Superior temporal gyrus (tissue), 1 donor: ENCODE data around the gene PSMB11.
"Not testable (repeated sequence)": the region's sequence is repeated elsewhere in the genome, so short reads cannot be mapped to it uniquely, and the experiment has no call there.

Source experiments
- DNase-seq: peaks from one replicate; pipeline ENCODE4 v3.0.0-alpha.2; 2016; ENCODE audit errors: extremely low spot score

PSMB11 gene

GRCh38 chr14:23042162-23042965 is at the start of gene PSMB11:
Gene PSMB11, plus strand, starts transcription at chr14:23042212. Its CDS starts 14 bp downstream, at chr14:23042226.
- no peak for DNase-seq

GRCh38 chr14:22993517-22993916 is 48.5 kb upstream of the PSMB11 start:
- no peak for DNase-seq

GRCh38 chr14:22994762-22995275 is 47.2 kb upstream of the PSMB11 start:
- peak; percentile 33 for DNase-seq

- DNase-seq: no peak
These were observed 46.0 kb upstream of the PSMB11 start for GRCh38 chr14:22995889-22996625.

- peak; percentile 28 for DNase-seq
These were observed 45.0 kb upstream of the PSMB11 start for GRCh38 chr14:22996768-22997654.

GRCh38 chr14:22997676-22998323 is 44.2 kb upstream of the PSMB11 start:
- DNase-seq: no peak

GRCh38 chr14:22998329-22999012 is 43.5 kb upstream of the PSMB11 start:
- no peak for DNase-seq

GRCh38 chr14:23000860-23001259 is 41.2 kb upstream of the PSMB11 start:
- DNase-seq: no peak

GRCh38 chr14:23002592-23002991 is 39.4 kb upstream of the PSMB11 start:
- no peak for DNase-seq

- DNase-seq: not testable (repeated sequence)
These were observed 37.7 kb upstream of the PSMB11 start for GRCh38 chr14:23004274-23004673.

- no peak for DNase-seq
These were observed 36.4 kb upstream of the PSMB11 start for GRCh38 chr14:23005451-23006187.

GRCh38 chr14:23006188-23006534 is 35.9 kb upstream of the PSMB11 start:
- no peak for DNase-seq

- peak; percentile 99 for DNase-seq
These were observed 35.2 kb upstream of the PSMB11 start for GRCh38 chr14:23006544-23007419.

GRCh38 chr14:23008831-23009230 is 33.2 kb upstream of the PSMB11 start:
- no peak for DNase-seq

GRCh38 chr14:23009483-23009938 is 32.5 kb upstream of the PSMB11 start:
- DNase-seq: no peak

GRCh38 chr14:23009939-23010726 is 31.9 kb upstream of the PSMB11 start, which contains the start of gene C14orf93:
Gene C14orf93, minus strand, starts transcription at chr14:23010143. Its CDS starts 11,120 bp downstream, at chr14:22999023.
- peak; percentile 71 for DNase-seq

- DNase-seq: no peak
These were observed 28.8 kb upstream of the PSMB11 start for GRCh38 chr14:23013054-23013748.

GRCh38 chr14:23013749-23014054 is 28.3 kb upstream of the PSMB11 start:
- not testable (repeated sequence) for DNase-seq
